COLO668 (cell line): Measurements from ENCODE around the gene IFIT5.
"Not testable (repeated sequence)": the region's sequence is repeated elsewhere in the genome, so short reads cannot be mapped to it uniquely, and the experiment has no call there.

Source experiments
- DNase-seq: peaks from one replicate; lab custom pipeline; 2025; ENCODE audit not compliant: unreplicated experiment; lab: John Stamatoyannopoulos, UW

IFIT5 gene

GRCh38 chr10:89392974-89393373, 21.4 kb upstream of the IFIT5 start:
- DNase-seq: no peak

- DNase-seq: no peak
Measured at GRCh38 chr10:89393898-89394297, 20.5 kb upstream of the IFIT5 start.

- no peak for DNase-seq
Measured at GRCh38 chr10:89395141-89395540, 19.2 kb upstream of the IFIT5 start.

DNA sequence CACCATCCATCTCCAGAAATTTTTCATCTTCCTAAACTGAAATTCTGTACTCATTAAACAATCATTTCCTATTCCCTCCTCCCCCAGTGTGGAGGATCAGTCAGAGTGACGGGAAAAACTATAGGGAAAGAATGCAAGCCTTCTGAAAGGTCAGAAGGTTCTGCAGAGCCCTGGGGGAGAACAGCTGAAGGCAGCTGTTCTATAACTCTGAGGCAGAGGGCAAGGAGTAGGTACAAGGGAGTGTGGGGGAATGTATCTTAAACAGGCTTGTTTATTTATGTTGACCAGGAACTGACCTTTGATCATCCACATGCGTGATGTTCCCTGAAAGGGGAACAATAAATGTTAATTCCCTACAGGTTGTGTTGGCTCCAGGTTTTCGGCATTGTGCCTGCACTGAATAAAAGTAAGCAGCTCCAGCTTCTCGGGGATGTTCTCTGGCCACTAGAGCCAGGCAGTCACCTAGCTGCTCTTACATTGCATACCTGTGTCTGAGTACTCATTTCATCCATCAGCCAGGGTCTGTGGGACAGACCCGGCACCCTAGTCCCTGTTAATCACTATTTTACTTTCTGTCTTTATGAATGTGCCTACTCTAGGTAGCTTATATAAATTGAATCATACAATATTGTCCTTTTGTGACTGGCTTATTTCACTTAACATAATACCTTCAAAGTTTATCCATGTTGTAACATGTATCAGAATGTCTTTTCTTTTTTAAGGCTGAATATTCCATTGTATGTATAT, 16.2 kb upstream of the IFIT5 start:
- no peak for DNase-seq

GRCh38 chr10:89399956-89400355, 14.4 kb upstream of the IFIT5 start:
- DNase-seq: no peak

- DNase-seq: no peak
Measured at GRCh38 chr10:89403043-89403442, 11.3 kb upstream of the IFIT5 start.

GRCh38 chr10:89404104-89405047, 10.0 kb upstream of the IFIT5 start:
- DNase-seq: no peak

GRCh38 chr10:89406178-89406577, 8.2 kb upstream of the IFIT5 start:
- not testable (repeated sequence) for DNase-seq

DNA sequence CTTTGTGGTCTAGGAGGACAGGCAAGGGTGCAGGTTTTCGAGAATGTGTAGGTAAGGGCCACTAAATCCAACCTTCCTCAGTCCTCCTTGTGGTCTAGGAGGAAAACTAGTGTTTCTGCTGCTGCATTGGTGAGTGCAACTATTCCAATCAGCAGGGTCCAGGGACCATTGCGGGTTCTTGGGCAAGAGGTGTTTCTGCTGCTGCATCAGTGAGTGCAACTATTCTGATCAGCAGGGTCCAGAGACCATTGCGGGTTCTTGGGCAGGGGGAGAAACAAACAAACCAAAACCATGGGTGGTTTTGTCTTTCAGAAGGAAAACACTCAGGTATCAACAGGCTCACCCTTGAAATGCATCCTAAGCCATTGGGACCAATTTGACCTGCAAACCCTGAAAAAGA, 6.6 kb upstream of the IFIT5 start:
- not testable (repeated sequence) for DNase-seq

GRCh38 chr10:89409282-89409681, 5.1 kb upstream of the IFIT5 start:
- DNase-seq: not testable (repeated sequence)

- DNase-seq: not testable (repeated sequence)
Measured at GRCh38 chr10:89410551-89410950, 3.8 kb upstream of the IFIT5 start.

GRCh38 chr10:89411135-89411534, 3.2 kb upstream of the IFIT5 start:
- not testable (repeated sequence) for DNase-seq

- DNase-seq: not testable (repeated sequence)
Measured at GRCh38 chr10:89412276-89412675, 2.1 kb upstream of the IFIT5 start.

- DNase-seq: no peak
Measured at GRCh38 chr10:89413398-89413912, 913 bp upstream of the IFIT5 start.

GRCh38 chr10:89414879-89415821, 782 bp downstream of the IFIT5 start:
- DNase-seq: peak; percentile 54

DNA sequence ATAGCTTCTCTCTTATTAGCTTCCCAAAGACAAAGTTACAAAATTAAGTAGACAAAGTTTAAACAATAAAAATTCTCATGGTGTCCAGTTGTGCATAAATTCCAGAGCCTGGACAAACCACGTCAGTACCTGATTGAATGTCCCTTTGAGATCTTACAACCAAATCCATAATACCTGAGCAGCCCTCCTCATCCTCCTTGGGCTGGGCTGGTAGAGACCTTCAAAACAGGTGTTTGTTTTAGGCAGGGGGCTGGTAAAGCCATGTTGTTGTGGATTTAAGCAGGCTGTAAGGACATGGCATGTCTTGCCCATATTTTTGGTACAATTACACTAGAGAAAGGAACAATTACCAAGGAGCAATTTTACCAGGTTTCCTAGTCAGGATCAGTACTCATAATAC, 2.1 kb downstream of the IFIT5 start:
- no peak for DNase-seq

- DNase-seq: no peak
Measured at GRCh38 chr10:89419548-89419947, 5.2 kb downstream of the IFIT5 start.

- no peak for DNase-seq
Measured at GRCh38 chr10:89421018-89421476, 6.7 kb downstream of the IFIT5 start.

- no peak for DNase-seq
Measured at GRCh38 chr10:89425000-89425399, 10.6 kb downstream of the IFIT5 start.

DNA sequence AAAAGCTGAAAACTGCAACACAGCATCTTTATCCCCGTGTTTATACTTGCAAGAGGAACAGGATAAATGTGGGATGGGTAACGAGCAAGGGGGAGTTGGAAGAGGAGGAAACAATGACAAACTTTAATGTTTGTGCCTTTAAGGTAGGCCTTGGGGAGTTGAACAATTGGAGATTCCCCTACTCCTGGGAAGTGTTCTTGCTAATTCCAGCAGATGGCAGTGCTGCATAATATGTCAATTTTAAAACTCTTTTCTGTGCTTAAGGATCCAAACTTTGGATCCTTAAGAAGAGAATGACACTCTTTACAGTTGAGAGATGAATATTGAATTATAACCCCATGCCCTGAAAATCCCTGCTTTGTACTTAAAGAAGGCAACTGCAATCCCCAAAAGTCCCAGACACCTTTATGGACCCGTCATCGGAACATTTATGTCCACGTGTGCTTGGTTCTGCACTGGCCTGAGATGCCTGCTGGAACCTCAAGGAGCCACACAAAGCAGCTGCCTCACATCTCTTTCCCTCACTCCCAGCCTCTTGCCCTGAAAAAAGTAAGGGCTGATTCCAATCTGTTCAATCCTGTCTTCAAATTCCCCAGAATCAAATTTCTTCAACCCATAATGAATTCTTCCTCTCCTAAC, 12.0 kb downstream of the IFIT5 start:
- DNase-seq: no peak
